HG03378 (cell line): ENCODE data around the gene IFNA10.
"Not testable (repeated sequence)": the region's sequence is repeated elsewhere in the genome, so short reads cannot be mapped to it uniquely, and the experiment has no call there.

ENCODE experiments used
- ATAC-seq: cut with Tn5 transposase; IDR thresholded peaks from one replicate; pipeline ENCODE4 v1.9.1; 2021; ENCODE audit warnings: mild to moderate bottlenecking, moderate library complexity; ENCODE audit not compliant: unreplicated experiment

IFNA10 gene

GRCh38 chr9:21194867-21195776 is 11.8 kb downstream of the IFNA10 start:
- peak; percentile 94 for ATAC-seq

- not testable (repeated sequence) for ATAC-seq
These were observed 19.5 kb downstream of the IFNA10 start, which contains the start of gene IFNA4 for GRCh38 chr9:21187487-21187886. IFNA4 (minus strand) TSS chr9:21187587; CDS start chr9:21187531, 56 bp downstream.

- ATAC-seq, result peak; percentile 95
These were observed 23.9 kb downstream of the IFNA10 start for GRCh38 chr9:21182810-21183736.

GRCh38 chr9:21174671-21175070 is 32.3 kb downstream of the IFNA10 start:
- no peak for ATAC-seq

GRCh38 chr9:21172156-21172555 is 34.8 kb downstream of the IFNA10 start:
- ATAC-seq, result no peak

GRCh38 chr9:21171351-21171750 is 35.6 kb downstream of the IFNA10 start:
- no peak for ATAC-seq

- ATAC-seq, result not testable (repeated sequence)
These were observed 40.4 kb downstream of the IFNA10 start, which contains the start of gene IFNA21 for GRCh38 chr9:21166560-21166959. IFNA21 (minus strand) TSS chr9:21166660; CDS start chr9:21166612, 48 bp downstream.

GRCh38 chr9:21165516-21165915 is 41.4 kb downstream of the IFNA10 start:
- no peak for ATAC-seq

GRCh38 chr9:21160178-21160577 is 46.8 kb downstream of the IFNA10 start:
- peak; percentile 96 for ATAC-seq
